AG04450 (cell line): Measurements from ENCODE around the gene TMEM94. TPM values are rescaled to one million over a fixed set of nuclear protein-coding genes. Genes with fewer than 3 reads are reported as not detected.
"Not testable (repeated sequence)": the region's sequence is repeated elsewhere in the genome, so short reads cannot be mapped to it uniquely, and the experiment has no call there.

Experiments
- CTCF ChIA-PET: fragments of 300-600, 350-600 bp; formaldehyde crosslinking; extraction: SDS; loops from one replicate; lab custom pipeline; 2022; ENCODE audit warnings: antibody characterized with exemption, inconsistent platforms; lab: Charles Lee
- POLR2A ChIA-PET: fragments of 350-600 bp; formaldehyde crosslinking; extraction: SDS; loops from one replicate; lab custom pipeline; 2021; ENCODE audit warnings: antibody characterized with exemption, inconsistent platforms; lab: Yijun Ruan, JAX
- DNase-seq: peaks from one replicate; pipeline ENCODE4 v3.0.0-alpha.2; 2011; ENCODE audit warnings: low read depth, low spot score
- H3K27ac ChIP-seq: one replicate; pipeline ENCODE4 v1.5.1; 2012; ENCODE audit warnings: low read depth, low read length, control low read depth
- H3K27me3 ChIP-seq: one replicate; pipeline ENCODE4 v1.6.0; 2012; ENCODE audit warnings: low read length; ENCODE audit not compliant: control insufficient read depth, insufficient read depth
- H3K4me3 ChIP-seq: 2 replicates; pipeline ENCODE4 v1.5.1; 2011; ENCODE audit warnings: mild to moderate bottlenecking, low read depth, low read length, control low read depth
- H3K9me3 ChIP-seq: 2 replicates; pipeline ENCODE4 v1.5.1; 2012; ENCODE audit warnings: low read length; ENCODE audit not compliant: control insufficient read depth, insufficient read depth
- polyA plus RNA-seq: library from polyadenylated mRNA; depleted of rRNA; stranded (reverse); fragments of >200 nt; gene quantifications from 2 replicates; pipeline ENCODE4 v1.2.3, GENCODE V29; 2011
- TF ChIP-seq, protein P1 (sequence below): IDR thresholded peaks from 2 replicates; pipeline ENCODE4 v1.5.1; 2011; ENCODE audit warnings: low read depth, low read length, control low read depth, inconsistent platforms

TMEM94 gene
- polyA plus RNA-seq, 1 experiment: 14.8 TPM

DNA sequence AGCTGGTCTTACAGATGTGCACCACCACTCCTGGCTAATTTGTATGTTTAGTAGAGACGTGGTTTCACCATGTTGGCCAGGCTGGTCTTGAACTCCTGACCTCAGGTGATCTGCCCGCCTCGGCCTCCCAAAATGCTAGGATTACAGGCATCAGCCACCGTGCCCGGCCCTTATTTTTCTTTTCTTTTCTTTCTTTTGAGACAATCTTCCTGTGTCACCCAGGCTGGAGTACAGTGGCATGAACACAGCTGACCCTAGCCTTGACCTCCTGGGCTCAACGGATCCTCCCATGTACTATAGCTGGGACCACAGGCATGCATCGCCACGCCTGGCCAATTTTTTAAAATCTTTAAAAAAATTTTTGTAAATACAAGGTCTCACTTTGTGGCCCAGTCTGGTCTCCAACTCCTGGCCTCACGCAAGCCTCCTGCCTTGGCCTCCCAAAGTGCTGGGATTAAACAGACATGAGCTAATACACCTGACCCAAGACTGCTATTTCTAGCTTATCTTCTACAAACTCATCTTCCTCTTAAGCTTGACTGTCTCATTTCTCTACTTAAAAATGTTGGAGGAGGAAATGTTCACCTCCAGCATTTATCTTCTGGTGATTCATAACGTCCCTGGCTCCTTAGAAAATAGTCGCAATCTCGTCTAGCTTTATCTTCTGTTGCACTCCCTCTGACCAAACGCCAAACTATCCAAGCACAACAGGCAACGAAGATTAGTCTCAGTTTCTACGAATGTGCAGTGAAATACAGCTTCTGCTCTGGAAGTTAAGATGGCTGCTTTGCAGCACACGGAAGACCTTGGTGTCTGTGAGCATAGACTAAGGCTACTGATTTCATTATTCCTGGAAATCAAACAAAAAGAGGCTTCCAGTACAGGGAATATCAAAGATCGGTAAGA, 8.2 kb upstream of the TMEM94 start:
- Histone ChIP-seq H3K4me3 (no peak overlapping the region), H3K27me3 (no peaks in the 10 kb centered on the region), H3K9me3 (no peaks in the 10 kb centered on the region), H3K27ac (no peak overlapping the region)
- ChIA-PET POLR2A (interaction anchor here (0.6 kb wide), 1 partner anchor 58 kb away, joined by 11 read pairs; no protein-coding TSS in a partner anchor), CTCF (interaction anchor here (1.0 kb wide), 1 partner anchor 177 kb away, joined by 3 read pairs; the partner anchor contains the start of gene MIF4GD)
- DNase-seq: no peak
- TF ChIP-seq, protein P1, sequence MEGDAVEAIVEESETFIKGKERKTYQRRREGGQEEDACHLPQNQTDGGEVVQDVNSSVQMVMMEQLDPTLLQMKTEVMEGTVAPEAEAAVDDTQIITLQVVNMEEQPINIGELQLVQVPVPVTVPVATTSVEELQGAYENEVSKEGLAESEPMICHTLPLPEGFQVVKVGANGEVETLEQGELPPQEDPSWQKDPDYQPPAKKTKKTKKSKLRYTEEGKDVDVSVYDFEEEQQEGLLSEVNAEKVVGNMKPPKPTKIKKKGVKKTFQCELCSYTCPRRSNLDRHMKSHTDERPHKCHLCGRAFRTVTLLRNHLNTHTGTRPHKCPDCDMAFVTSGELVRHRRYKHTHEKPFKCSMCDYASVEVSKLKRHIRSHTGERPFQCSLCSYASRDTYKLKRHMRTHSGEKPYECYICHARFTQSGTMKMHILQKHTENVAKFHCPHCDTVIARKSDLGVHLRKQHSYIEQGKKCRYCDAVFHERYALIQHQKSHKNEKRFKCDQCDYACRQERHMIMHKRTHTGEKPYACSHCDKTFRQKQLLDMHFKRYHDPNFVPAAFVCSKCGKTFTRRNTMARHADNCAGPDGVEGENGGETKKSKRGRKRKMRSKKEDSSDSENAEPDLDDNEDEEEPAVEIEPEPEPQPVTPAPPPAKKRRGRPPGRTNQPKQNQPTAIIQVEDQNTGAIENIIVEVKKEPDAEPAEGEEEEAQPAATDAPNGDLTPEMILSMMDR: no peak

DNA sequence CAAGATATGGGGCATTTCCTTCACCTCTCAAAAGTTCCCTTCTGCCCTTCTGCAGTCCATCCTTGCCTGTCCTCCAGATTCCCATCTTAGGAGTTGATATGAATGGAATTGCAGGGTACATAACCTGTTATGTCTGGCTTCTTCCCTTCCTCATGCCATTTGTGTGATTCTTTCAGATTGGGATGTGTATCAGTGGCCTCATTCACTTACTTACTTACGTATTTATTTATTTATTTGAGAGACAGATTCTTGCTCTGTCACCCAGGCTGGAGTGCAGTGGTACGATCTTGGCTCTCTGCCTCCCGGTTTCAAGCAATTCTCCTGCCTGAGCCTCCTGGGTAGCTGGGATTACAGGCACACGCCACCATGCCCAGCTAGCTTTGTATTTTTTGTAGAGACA, 6.2 kb upstream of the TMEM94 start:
- TF ChIP-seq, protein P1: no peak
- Histone ChIP-seq H3K27ac (no peak overlapping the region), H3K27me3 (no peaks in the 10 kb centered on the region), H3K4me3 (no peak overlapping the region), H3K9me3 (no peaks in the 10 kb centered on the region)
- ChIA-PET CTCF (no interaction called here), POLR2A (no interaction called here)
- no peak for DNase-seq

DNA sequence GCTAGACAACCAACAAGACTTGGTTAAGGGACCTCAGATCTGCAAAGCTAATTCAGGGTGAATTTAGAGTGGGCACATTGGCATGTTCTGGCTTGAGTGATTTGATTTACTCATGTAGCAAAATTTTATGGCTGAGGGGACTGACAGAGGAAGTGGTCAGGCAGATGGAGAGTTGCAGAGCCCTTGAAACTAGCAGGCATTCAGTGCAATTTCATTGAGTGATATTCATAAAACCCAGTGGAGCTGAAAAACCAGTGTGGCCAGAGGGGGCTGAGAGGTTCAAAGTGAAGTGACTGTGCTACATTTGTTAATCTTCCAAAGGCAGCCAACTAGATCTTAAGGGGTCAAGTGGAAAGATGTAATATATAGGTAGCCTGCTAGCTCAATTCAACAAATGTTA, 2.2 kb upstream of the TMEM94 start:
- CTCF ChIA-PET: interaction anchor here (1.0 kb wide), 1 partner anchor 183 kb away, joined by 3 read pairs; the partner anchor contains the start of gene MIF4GD
- DNase-seq: no peak
- H3K27me3 ChIP-seq: no peaks in the 10 kb centered on the region
- TF ChIP-seq, protein P1: no peak
- no peak overlapping the region for H3K27ac ChIP-seq
- H3K4me3 ChIP-seq: no peak overlapping the region
- H3K9me3 ChIP-seq: no peaks in the 10 kb centered on the region; the same call in 1 of the 2 replicates
- POLR2A ChIA-PET: interaction anchor here (0.9 kb wide), 1 partner anchor 62 kb away, joined by 3 read pairs; the partner anchor contains the start of gene TSEN54

DNA sequence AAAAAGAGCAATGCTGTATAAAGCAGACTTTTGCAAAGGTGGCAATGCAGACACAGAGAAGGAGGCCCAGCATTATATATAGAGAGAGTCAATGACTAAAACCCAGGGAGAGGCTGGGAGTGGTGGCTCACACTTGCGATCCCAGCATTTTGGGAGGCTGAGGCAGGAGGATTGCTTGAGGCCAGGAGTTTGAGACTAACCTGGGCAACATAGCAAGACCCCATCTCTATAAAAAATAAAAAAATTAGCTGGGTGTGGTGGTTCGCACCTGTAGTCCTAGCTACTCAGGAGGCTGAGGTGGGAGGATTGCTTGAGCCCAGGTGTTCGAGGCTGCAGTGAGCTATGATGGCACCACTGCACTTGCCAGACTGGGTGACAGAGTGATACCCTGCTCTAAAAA, 1.8 kb upstream of the TMEM94 start:
- CTCF ChIA-PET: interaction anchor here (1.0 kb wide), 1 partner anchor 184 kb away, joined by 3 read pairs; the partner anchor contains the start of gene MIF4GD
- POLR2A ChIA-PET, DNase-seq: not testable (repeated sequence)

DNA sequence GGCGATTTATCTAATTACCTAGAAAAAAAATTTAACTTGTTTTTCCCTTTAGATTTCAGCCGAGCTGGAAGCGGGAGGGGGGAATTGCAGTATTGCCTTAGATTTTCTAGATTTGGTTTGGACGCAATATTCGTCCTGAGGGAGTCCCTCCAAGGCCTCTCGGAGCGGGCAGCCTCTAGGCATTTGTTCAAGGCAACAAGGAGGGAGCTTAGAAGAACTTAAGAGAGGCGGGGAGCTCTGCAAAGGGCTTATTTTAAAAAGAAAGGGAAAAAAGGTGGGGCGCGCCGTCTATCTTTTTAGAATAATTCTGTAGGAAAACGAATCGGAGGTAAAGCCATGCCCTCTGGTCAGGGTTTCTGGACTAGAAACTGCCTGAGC, 407 bp upstream of the TMEM94 start:
- TF ChIP-seq, protein P1: no peak
- CTCF ChIA-PET: interaction anchor here (0.6 to 1.5 kb wide), 4 partner anchors 30 to 326 kb away, joined by 3 to 4 read pairs (median 3); no protein-coding TSS in a partner anchor
- no peak for DNase-seq
- H3K4me3 ChIP-seq: peak overlapping the region; percentile 49
- POLR2A ChIA-PET: interaction anchor here (0.6 to 1.6 kb wide), 10 partner anchors 11 to 324 kb away, joined by 3 to 6 read pairs (median 3); partner anchors contain the start of genes GGA3, MRPS7, RECQL5 and SAP30BP
- no peaks in the 10 kb centered on the region for H3K27me3 ChIP-seq
- no peaks in the 10 kb centered on the region; the same call in 1 of the 2 replicates for H3K9me3 ChIP-seq
- H3K27ac ChIP-seq: peak overlapping the region; percentile 83

More for the DNA sequence above, 1.8 kb upstream of the TMEM94 start:
- not testable (repeated sequence) for H3K27me3 ChIP-seq, H3K27ac ChIP-seq, H3K4me3 ChIP-seq, H3K9me3 ChIP-seq
